Smooth muscle cell (in vitro differentiated cells): ENCODE measurements around the gene ANK3. TPM values are rescaled to one million over a fixed set of nuclear protein-coding genes. Genes with fewer than 3 reads are reported as not detected.

Source experiments
- DNase-seq: peaks from one replicate; lab custom pipeline; 2025; ENCODE audit not compliant: unreplicated experiment; lab: John Stamatoyannopoulos, UW
- H2AFZ ChIP-seq: fragments of 200-600 bp; sonication (generic); 2 replicates; pipeline ENCODE4 v1.6.0; 2016; ENCODE audit warnings: antibody characterized with exemption, low read depth, mild to moderate bottlenecking
- H3F3A ChIP-seq: fragments of 200-600 bp; sonication (generic); 2 replicates; pipeline ENCODE4 v1.6.0; 2017; ENCODE audit warnings: antibody characterized with exemption, low read depth
- H3K27ac ChIP-seq: fragments of 200-600 bp; sonication (generic); 2 replicates; pipeline ENCODE4 v1.5.1; 2016; ENCODE audit warnings: low read depth, mild to moderate bottlenecking
- H3K27me3 ChIP-seq: fragments of 200-600 bp; sonication (generic); 2 replicates; pipeline ENCODE4 v1.6.1; 2016; ENCODE audit warnings: low read depth, mild to moderate bottlenecking
- H3K36me3 ChIP-seq: fragments of 200-600 bp; sonication (generic); 2 replicates; pipeline ENCODE4 v1.5.1; 2016; ENCODE audit warnings: low read depth
- H3K4me1 ChIP-seq: fragments of 200-600 bp; sonication (generic); 2 replicates; pipeline ENCODE4 v1.5.1; 2016; ENCODE audit warnings: low read depth
- H3K4me2 ChIP-seq: fragments of 200-600 bp; sonication (generic); 2 replicates; pipeline ENCODE4 v1.6.0; 2016; ENCODE audit warnings: mild to moderate bottlenecking
- H3K4me3 ChIP-seq: fragments of 200-600 bp; sonication (generic); 2 replicates; pipeline ENCODE4 v1.5.1; 2016; ENCODE audit warnings: mild to moderate bottlenecking
- H3K79me2 ChIP-seq: fragments of 200-600 bp; sonication (generic); 2 replicates; pipeline ENCODE4 v1.6.0; 2016; ENCODE audit warnings: low read depth, mild to moderate bottlenecking
- H3K9ac ChIP-seq: fragments of 200-600 bp; sonication (generic); 2 replicates; pipeline ENCODE4 v1.6.0; 2016; ENCODE audit warnings: low read depth
- H3K9me3 ChIP-seq: fragments of 200-600 bp; sonication (generic); replicated peaks from 2 replicates; pipeline ENCODE4 v1.5.1; 2016; ENCODE audit warnings: low read depth
- H4K20me1 ChIP-seq: fragments of 200-600 bp; sonication (generic); 2 replicates; pipeline ENCODE4 v1.6.0; 2016; ENCODE audit warnings: low read depth
- CTCF ChIP-seq: fragments of 200-600 bp; sonication (generic); IDR thresholded peaks from 2 replicates; pipeline ENCODE4 v1.5.1; 2017; ENCODE audit warnings: borderline replicate concordance, mild to moderate bottlenecking, antibody characterized with exemption; ENCODE audit not compliant: insufficient read depth, poor library complexity, severe bottlenecking
- WGBS: methylation state at CpG from one replicate; pipeline ENCODE4 v1.1.7; 2016; ENCODE audit warnings: low lambda C conversion rate; 5-methylcytosine and 5-hydroxymethylcytosine counted together
- polyA plus RNA-seq: library from polyadenylated mRNA; unstranded; fragments of >200 nt; fragmentation: Nextera tagmentation; extraction: Ambion mirVana; gene quantifications from 2 replicates; pipeline ENCODE4 v1.2.1, GENCODE V29; 2016
- total RNA-seq: library from RNA; depleted of rRNA; stranded (reverse); fragments of >200 nt; gene quantifications from 2 replicates; pipeline ENCODE4 v1.2.3, GENCODE V29; 2014

The ANK3 gene
- total and polyA plus RNA-seq, 2 experiments from 2014 or later, result 28.2 to 85.5 TPM

- H3K27ac ChIP-seq, result peak overlapping the region; percentile 62
- H3K79me2 ChIP-seq, result peaks cover 6% of the 10 kb centered on the region
- no peak for DNase-seq
- peaks cover 3% of the 10 kb centered on the region for H3F3A ChIP-seq
- H2AFZ ChIP-seq, result no peak overlapping the region
- TF ChIP-seq CTCF, result no peak
- H3K4me3 ChIP-seq, result no peak overlapping the region
- no peaks in the 10 kb centered on the region for H3K9me3 ChIP-seq
- H3K36me3 ChIP-seq, result no peaks in the 10 kb centered on the region
- H3K9ac ChIP-seq, result no peak overlapping the region
- H3K4me2 ChIP-seq, result peak overlapping the region; percentile 47
- peaks cover 16% of the 10 kb centered on the region for H3K4me1 ChIP-seq
- no peaks in the 10 kb centered on the region for H4K20me1 ChIP-seq
- H3K27me3 ChIP-seq, result no peaks in the 10 kb centered on the region
- 91% methylated on average over 3 of the region's 3 CpGs for WGBS
Measured at GRCh38 chr10:60135020-60135419, 254.7 kb downstream of the ANK3 start.

DNA sequence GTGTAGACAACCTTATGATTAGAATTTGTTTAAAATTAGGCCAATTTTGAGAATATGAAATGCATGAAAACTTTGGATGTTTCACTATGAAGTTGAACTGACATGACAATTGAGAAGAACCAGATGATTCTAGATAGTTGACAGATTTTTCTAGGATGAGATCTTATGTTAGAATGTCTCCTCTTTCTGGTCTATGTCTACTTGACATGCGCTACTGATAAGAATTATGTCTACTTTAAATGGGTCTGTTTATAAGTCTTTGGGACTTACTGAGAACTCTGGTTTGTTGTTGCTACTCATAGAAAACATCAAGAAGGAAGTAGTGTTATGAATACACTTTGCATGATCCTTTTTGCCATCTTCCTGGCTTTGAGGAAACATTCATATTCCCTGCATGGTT, 255.1 kb downstream of the ANK3 start:
- H3K27ac ChIP-seq, result peak overlapping the region; percentile 62
- no peak for TF ChIP-seq CTCF
- peak overlapping the region; percentile 47 for H3K4me2 ChIP-seq
- H3F3A ChIP-seq, result peaks cover 3% of the 10 kb centered on the region
- no peaks in the 10 kb centered on the region for H3K36me3 ChIP-seq
- peaks cover 6% of the 10 kb centered on the region for H3K79me2 ChIP-seq
- no peaks in the 10 kb centered on the region for H3K9me3 ChIP-seq
- no peak overlapping the region for H3K4me3 ChIP-seq
- no peaks in the 10 kb centered on the region for H3K27me3 ChIP-seq
- H2AFZ ChIP-seq, result no peak overlapping the region
- DNase-seq, result no peak
- no peaks in the 10 kb centered on the region for H4K20me1 ChIP-seq
- no peak overlapping the region for H3K9ac ChIP-seq
- peaks cover 18% of the 10 kb centered on the region for H3K4me1 ChIP-seq
- WGBS, result 57% methylated on average over 1 of the region's 1 CpG

DNA sequence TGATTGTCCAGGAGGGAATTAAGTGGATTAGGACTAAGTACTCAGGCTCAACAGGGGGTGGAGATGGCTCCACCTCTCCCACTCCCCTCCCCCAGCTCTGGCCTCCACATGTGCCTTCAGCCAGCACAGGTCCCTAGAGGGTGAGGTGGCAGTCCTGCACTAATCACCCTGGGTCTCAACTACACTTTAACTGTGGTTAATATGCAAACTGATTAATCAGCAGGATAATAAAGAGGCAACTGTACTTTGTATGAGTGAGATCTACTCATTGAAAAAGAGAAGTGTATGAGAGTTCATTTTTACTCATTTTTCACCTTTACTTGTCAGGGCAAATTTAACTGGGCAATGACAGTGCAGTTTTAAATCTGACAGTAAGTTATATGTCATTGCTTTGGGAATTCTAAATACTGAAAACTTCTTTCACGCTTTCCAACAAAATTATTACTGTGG, 259.5 kb downstream of the ANK3 start:
- Histone ChIP-seq H3K36me3 (no peaks in the 10 kb centered on the region), H3K4me2 (no peak overlapping the region), H3K9ac (no peak overlapping the region), H3K27ac (peak overlapping the region; percentile 17), H3K4me3 (no peak overlapping the region), H2AFZ (no peak overlapping the region), H4K20me1 (no peaks in the 10 kb centered on the region), H3F3A (no peaks in the 10 kb centered on the region), H3K27me3 (no peaks in the 10 kb centered on the region), H3K79me2 (no peaks in the 10 kb centered on the region), H3K9me3 (no peaks in the 10 kb centered on the region), H3K4me1 (peaks cover 11% of the 10 kb centered on the region)
- no peak for DNase-seq
- no peak for TF ChIP-seq CTCF
- WGBS, result 87% methylated on average over 1 of the region's 1 CpG

- Histone ChIP-seq H3K27me3 (no peaks in the 10 kb centered on the region), H3K9ac (no peak overlapping the region), H3K27ac (no peak overlapping the region), H3K36me3 (no peaks in the 10 kb centered on the region), H3K4me2 (no peak overlapping the region), H3K9me3 (no peaks in the 10 kb centered on the region), H3K4me3 (no peak overlapping the region), H3F3A (no peaks in the 10 kb centered on the region), H2AFZ (no peak overlapping the region), H3K79me2 (no peaks in the 10 kb centered on the region), H4K20me1 (no peaks in the 10 kb centered on the region), H3K4me1 (peaks cover 11% of the 10 kb centered on the region)
- DNase-seq, result no peak
- no peak for TF ChIP-seq CTCF
Measured at GRCh38 chr10:60125895-60126294, 263.8 kb downstream of the ANK3 start.
